ENCODE data around the gene TRPM2. TPM values are rescaled to one million over a fixed set of nuclear protein-coding genes. Genes with fewer than 3 reads are reported as not detected.

The TRPM2 gene
- total RNA-seq, 1 donor from 2014 or later = 1.4 TPM

GRCh38 chr21:44429894-44430293 lies 76.5 kb downstream of the TRPM2 start:
- DNase-seq (ENCODE audit: low read depth) = no peak

GRCh38 chr21:44431300-44431699 lies 77.9 kb downstream of the TRPM2 start:
- no peak for DNase-seq (ENCODE audit: low read depth)

- DNase-seq (ENCODE audit: low read depth) = no peak
Measured at GRCh38 chr21:44432841-44433790, 79.7 kb downstream of the TRPM2 start.

- no peak for DNase-seq (ENCODE audit: low read depth)
Measured at GRCh38 chr21:44433791-44434567, 80.6 kb downstream of the TRPM2 start.

- no peak for DNase-seq (ENCODE audit: low read depth)
Measured at GRCh38 chr21:44434568-44434925, 81.1 kb downstream of the TRPM2 start.

- DNase-seq (ENCODE audit: low read depth) = no peak
Measured at GRCh38 chr21:44434936-44435635, 81.7 kb downstream of the TRPM2 start.

- no peak for DNase-seq (ENCODE audit: low read depth)
Measured at GRCh38 chr21:44436111-44436611, 82.7 kb downstream of the TRPM2 start.

GRCh38 chr21:44436958-44437357 lies 83.5 kb downstream of the TRPM2 start:
- DNase-seq (ENCODE audit: low read depth) = no peak

GRCh38 chr21:44437371-44437695 lies 83.9 kb downstream of the TRPM2 start:
- DNase-seq (ENCODE audit: low read depth) = no peak

GRCh38 chr21:44437696-44438431 lies 84.4 kb downstream of the TRPM2 start:
- no peak for DNase-seq (ENCODE audit: low read depth)

GRCh38 chr21:44438531-44439210 lies 85.2 kb downstream of the TRPM2 start:
- DNase-seq (ENCODE audit: low read depth) = no peak

GRCh38 chr21:44439211-44439600 lies 85.8 kb downstream of the TRPM2 start:
- DNase-seq (ENCODE audit: low read depth) = no peak

- no peak for DNase-seq (ENCODE audit: low read depth)
Measured at GRCh38 chr21:44440241-44441040, 87.0 kb downstream of the TRPM2 start.

GRCh38 chr21:44441041-44441400 lies 87.6 kb downstream of the TRPM2 start:
- no peak for DNase-seq (ENCODE audit: low read depth)

- no peak for DNase-seq (ENCODE audit: low read depth)
Measured at GRCh38 chr21:44441581-44442265, 88.3 kb downstream of the TRPM2 start.

- DNase-seq (ENCODE audit: low read depth) = no peak
Measured at GRCh38 chr21:44442266-44443125, 89.1 kb downstream of the TRPM2 start.

- no peak for DNase-seq (ENCODE audit: low read depth)
Measured at GRCh38 chr21:44443291-44443890, 90.0 kb downstream of the TRPM2 start.

- no peak for DNase-seq (ENCODE audit: low read depth)
Measured at GRCh38 chr21:44443891-44444285, 90.5 kb downstream of the TRPM2 start.

Data from renal cortical epithelial cell (primary cell).